Transverse colon (tissue), 3 donors: Measurements from ENCODE around the gene AGR3.
"Not testable (repeated sequence)": the region's sequence is repeated elsewhere in the genome, so short reads cannot be mapped to it uniquely, and the experiment has no call there.

ENCODE experiments used
- POLR2A ChIP-seq: fragments of 450-650 bp; IDR thresholded peaks from one replicate; pipeline ENCODE4 v1.6.1; 2016; ENCODE audit warnings: antibody characterized with exemption, mild to moderate bottlenecking, moderate library complexity
- TF ChIP-seq, protein P1 (sequence below), 5 experiments: fragments of 200-600 bp in 3 of 5; fragments of 450-650 bp in 2 of 5; sonication (generic) in 3 of 5; IDR thresholded peaks; 1 replicate in 2 of 5; 2 replicates in 3 of 5; pipeline ENCODE4 v1.5.1; 2016 to 2017; ENCODE audit warnings: antibody characterized with exemption in 5 of 5, inconsistent platforms in 3 of 5, mild to moderate bottlenecking in 2 of 5, moderate library complexity in 1 of 5

DNA sequence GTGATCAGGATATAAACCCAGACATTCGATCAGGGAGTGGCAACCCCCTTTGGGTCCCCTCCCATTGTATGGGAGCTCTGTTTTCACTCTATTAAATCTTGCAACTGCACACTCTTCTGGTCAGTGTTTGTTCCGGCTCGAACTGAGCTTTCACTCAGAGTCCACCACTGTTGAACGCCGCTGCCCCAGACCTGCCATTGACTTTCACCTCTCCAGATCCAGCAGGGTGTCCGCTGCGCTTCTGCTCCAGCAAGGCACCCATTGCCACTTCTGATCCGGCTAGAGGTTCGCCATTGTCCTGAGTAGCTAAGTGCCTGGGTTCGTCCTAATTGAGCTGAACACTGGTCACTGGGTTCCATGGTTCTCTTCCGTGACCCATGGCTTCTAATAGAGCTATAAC is 28.6 kb downstream of the AGR3 start:
- TF ChIP-seq, protein P1, sequence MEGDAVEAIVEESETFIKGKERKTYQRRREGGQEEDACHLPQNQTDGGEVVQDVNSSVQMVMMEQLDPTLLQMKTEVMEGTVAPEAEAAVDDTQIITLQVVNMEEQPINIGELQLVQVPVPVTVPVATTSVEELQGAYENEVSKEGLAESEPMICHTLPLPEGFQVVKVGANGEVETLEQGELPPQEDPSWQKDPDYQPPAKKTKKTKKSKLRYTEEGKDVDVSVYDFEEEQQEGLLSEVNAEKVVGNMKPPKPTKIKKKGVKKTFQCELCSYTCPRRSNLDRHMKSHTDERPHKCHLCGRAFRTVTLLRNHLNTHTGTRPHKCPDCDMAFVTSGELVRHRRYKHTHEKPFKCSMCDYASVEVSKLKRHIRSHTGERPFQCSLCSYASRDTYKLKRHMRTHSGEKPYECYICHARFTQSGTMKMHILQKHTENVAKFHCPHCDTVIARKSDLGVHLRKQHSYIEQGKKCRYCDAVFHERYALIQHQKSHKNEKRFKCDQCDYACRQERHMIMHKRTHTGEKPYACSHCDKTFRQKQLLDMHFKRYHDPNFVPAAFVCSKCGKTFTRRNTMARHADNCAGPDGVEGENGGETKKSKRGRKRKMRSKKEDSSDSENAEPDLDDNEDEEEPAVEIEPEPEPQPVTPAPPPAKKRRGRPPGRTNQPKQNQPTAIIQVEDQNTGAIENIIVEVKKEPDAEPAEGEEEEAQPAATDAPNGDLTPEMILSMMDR (IDR thresholded peaks at IDR 0.05): not testable (repeated sequence)
- TF ChIP-seq POLR2A: not testable (repeated sequence)
